GM21381 (cell line): Measurements from ENCODE around the gene C15orf40.
"Not testable (repeated sequence)": the region's sequence is repeated elsewhere in the genome, so short reads cannot be mapped to it uniquely, and the experiment has no call there.

Source experiments
- ATAC-seq: cut with Tn5 transposase; IDR thresholded peaks from one replicate; pipeline ENCODE4 v1.9.1; 2021; ENCODE audit warnings: mild to moderate bottlenecking, moderate library complexity; ENCODE audit not compliant: unreplicated experiment

Gene C15orf40

GRCh38 chr15:82952158-82953081 is 59.0 kb downstream of the C15orf40 start, which contains the start of gene HOMER2:
Gene HOMER2 (minus strand): TSS chr15:82952720. CDS start chr15:82952535, 185 bp downstream.
- no peak for ATAC-seq

- ATAC-seq, result no peak
Observed at GRCh38 chr15:82951472-82952157, 59.8 kb downstream of the C15orf40 start.

DNA sequence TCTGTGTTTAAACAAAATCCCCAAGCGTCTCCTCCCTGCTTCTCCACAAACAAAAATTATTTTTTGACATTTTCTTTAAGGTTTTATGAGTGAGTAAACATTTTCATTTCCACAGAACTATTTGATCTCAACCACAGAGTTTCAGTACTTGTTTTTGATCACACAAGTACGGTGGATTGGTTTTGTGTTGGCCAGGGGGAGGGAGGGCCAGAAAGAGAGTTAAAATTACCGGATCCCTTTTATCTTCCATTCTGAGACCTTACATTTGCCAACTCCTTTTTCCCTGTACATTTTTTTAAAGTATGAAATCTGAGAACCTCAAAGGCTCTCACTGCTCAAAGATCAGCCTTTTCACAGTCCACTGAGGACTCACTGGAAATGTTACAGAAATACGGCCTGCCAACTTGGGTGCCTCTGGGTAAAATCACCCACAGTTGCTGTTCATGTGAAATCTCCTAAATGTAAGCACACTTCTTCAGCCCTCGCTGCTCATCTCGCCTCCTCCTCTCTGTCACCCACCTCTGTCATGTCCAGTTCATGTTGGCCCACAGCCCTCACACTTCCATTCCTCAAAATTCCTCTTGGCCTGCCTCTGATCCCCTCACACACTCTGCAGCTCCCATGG is 60.6 kb downstream of the C15orf40 start:
- ATAC-seq, result peak; percentile 66

- ATAC-seq, result no peak
Observed at GRCh38 chr15:82950295-82950694, 61.1 kb downstream of the C15orf40 start.

DNA sequence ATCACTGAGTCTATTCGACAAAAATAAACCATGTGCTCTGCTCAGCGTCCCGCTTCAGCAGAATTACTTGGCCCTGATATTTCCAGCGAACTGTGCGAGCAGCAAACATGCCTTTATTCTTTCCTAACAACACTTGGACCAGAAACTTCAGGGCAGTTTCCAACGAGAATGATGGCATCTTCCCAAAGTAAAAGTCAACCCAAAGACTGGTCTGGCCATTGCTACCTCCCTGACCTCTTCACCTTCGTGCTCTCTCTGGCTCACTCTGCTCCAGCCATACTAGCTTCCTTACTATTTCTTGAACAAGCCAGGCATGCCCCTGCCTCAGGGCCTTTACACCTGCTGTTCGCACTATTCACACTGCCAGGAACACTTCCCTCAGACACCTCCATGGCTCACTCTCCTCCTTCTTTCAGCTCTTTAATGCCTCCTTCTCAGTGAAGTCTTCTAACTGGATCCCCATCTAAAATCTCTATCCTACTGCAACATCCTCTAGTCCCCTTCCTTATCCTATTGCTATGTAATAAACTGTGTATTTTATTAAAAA is 65.2 kb downstream of the C15orf40 start:
- no peak for ATAC-seq

- no peak for ATAC-seq
Observed at GRCh38 chr15:82945326-82945725, 66.1 kb downstream of the C15orf40 start.

GRCh38 chr15:82944821-82945220 is 66.6 kb downstream of the C15orf40 start:
- ATAC-seq, result no peak

DNA sequence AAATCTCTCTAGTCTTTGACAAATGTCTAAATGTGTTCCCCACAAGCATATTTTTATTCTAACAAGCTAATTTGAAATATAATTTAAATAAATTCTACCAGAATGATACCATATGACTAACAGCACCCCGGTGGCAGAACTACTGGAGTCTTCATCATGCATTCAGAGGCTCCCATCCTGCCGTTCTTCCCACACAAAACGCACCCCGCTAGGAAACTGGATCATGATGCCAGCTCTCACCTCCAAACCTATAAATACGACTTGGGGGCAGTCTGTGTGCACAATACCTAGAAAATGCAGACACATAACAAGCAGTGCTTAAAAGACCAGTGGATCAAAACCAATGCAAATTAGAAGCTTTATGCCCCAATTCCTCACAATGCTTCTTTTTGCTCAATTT is 67.4 kb downstream of the C15orf40 start:
- no peak for ATAC-seq

DNA sequence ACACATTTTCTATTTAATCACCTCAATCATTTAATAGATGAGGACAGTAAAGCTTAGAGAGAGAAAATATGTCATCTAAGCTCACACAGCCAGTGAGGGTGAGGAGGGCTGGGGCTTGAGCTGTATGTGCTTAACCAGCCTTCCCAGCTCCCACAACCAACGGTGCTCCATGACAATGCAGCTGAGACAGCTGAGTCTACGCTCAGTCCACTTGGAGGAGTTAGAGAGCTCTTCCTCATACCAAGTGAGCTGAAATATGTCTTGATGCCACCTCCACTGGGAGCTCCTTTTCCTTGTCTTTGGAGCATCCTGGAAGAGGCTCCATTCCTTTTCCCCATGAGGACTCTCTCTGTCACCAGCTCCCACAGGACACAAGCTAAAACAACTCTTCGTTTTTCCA is 68.3 kb downstream of the C15orf40 start:
- ATAC-seq, result no peak

GRCh38 chr15:82942691-82943090 is 68.7 kb downstream of the C15orf40 start:
- no peak for ATAC-seq

DNA sequence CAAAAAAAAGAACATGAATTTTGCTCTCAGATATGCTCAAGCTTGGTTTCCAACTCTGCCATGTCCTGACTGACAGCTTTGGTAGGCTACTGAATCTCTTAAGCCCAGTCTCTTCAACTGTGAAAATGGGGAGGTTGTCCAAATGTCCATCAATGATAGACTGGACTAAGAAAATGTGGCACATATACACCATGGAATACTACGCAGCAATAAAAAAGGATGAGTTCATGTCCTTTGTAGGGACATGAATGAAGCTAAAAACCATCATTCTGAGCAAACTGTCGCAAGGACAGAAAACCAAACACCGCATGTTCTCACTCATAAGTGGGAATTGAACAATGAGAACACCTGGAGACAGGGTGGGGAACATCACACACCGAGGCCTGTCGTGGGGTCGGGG is 71.8 kb downstream of the C15orf40 start:
- ATAC-seq, result not testable (repeated sequence)
